Smooth muscle cell (in vitro differentiated cells): ENCODE results near the gene JUN. TPM values are rescaled to one million over a fixed set of nuclear protein-coding genes. Genes with fewer than 3 reads are reported as not detected.

Experiments used
- DNase-seq: peaks from one replicate; lab custom pipeline; 2025; ENCODE audit not compliant: unreplicated experiment; lab: John Stamatoyannopoulos, UW
- H2AFZ ChIP-seq: fragments of 200-600 bp; sonication (generic); 2 replicates; pipeline ENCODE4 v1.6.0; 2016; ENCODE audit warnings: antibody characterized with exemption, low read depth, mild to moderate bottlenecking
- H3F3A ChIP-seq: fragments of 200-600 bp; sonication (generic); 2 replicates; pipeline ENCODE4 v1.6.0; 2017; ENCODE audit warnings: antibody characterized with exemption, low read depth
- H3K27ac ChIP-seq: fragments of 200-600 bp; sonication (generic); 2 replicates; pipeline ENCODE4 v1.5.1; 2016; ENCODE audit warnings: low read depth, mild to moderate bottlenecking
- H3K27me3 ChIP-seq: fragments of 200-600 bp; sonication (generic); 2 replicates; pipeline ENCODE4 v1.6.1; 2016; ENCODE audit warnings: low read depth, mild to moderate bottlenecking
- H3K36me3 ChIP-seq: fragments of 200-600 bp; sonication (generic); 2 replicates; pipeline ENCODE4 v1.5.1; 2016; ENCODE audit warnings: low read depth
- H3K4me1 ChIP-seq: fragments of 200-600 bp; sonication (generic); 2 replicates; pipeline ENCODE4 v1.5.1; 2016; ENCODE audit warnings: low read depth
- H3K4me2 ChIP-seq: fragments of 200-600 bp; sonication (generic); 2 replicates; pipeline ENCODE4 v1.6.0; 2016; ENCODE audit warnings: mild to moderate bottlenecking
- H3K4me3 ChIP-seq: fragments of 200-600 bp; sonication (generic); 2 replicates; pipeline ENCODE4 v1.5.1; 2016; ENCODE audit warnings: mild to moderate bottlenecking
- H3K79me2 ChIP-seq: fragments of 200-600 bp; sonication (generic); 2 replicates; pipeline ENCODE4 v1.6.0; 2016; ENCODE audit warnings: low read depth, mild to moderate bottlenecking
- H3K9ac ChIP-seq: fragments of 200-600 bp; sonication (generic); 2 replicates; pipeline ENCODE4 v1.6.0; 2016; ENCODE audit warnings: low read depth
- H3K9me3 ChIP-seq: fragments of 200-600 bp; sonication (generic); replicated peaks from 2 replicates; pipeline ENCODE4 v1.5.1; 2016; ENCODE audit warnings: low read depth
- H4K20me1 ChIP-seq: fragments of 200-600 bp; sonication (generic); 2 replicates; pipeline ENCODE4 v1.6.0; 2016; ENCODE audit warnings: low read depth
- WGBS: methylation state at CpG from one replicate; pipeline ENCODE4 v1.1.7; 2016; ENCODE audit warnings: low lambda C conversion rate; 5-methylcytosine and 5-hydroxymethylcytosine counted together
- polyA plus RNA-seq: library from polyadenylated mRNA; unstranded; fragments of >200 nt; fragmentation: Nextera tagmentation; extraction: Ambion mirVana; gene quantifications from 2 replicates; pipeline ENCODE4 v1.2.1, GENCODE V29; 2016
- total RNA-seq: library from RNA; depleted of rRNA; stranded (reverse); fragments of >200 nt; gene quantifications from 2 replicates; pipeline ENCODE4 v1.2.3, GENCODE V29; 2014
- TF ChIP-seq, protein P1 (sequence below): fragments of 200-600 bp; sonication (generic); IDR thresholded peaks from 2 replicates; pipeline ENCODE4 v1.5.1; 2017; ENCODE audit warnings: borderline replicate concordance, mild to moderate bottlenecking, antibody characterized with exemption; ENCODE audit not compliant: insufficient read depth, poor library complexity, severe bottlenecking

JUN gene
- total and polyA plus RNA-seq, 2 experiments from 2014 or later: 200 to 286 TPM

DNA sequence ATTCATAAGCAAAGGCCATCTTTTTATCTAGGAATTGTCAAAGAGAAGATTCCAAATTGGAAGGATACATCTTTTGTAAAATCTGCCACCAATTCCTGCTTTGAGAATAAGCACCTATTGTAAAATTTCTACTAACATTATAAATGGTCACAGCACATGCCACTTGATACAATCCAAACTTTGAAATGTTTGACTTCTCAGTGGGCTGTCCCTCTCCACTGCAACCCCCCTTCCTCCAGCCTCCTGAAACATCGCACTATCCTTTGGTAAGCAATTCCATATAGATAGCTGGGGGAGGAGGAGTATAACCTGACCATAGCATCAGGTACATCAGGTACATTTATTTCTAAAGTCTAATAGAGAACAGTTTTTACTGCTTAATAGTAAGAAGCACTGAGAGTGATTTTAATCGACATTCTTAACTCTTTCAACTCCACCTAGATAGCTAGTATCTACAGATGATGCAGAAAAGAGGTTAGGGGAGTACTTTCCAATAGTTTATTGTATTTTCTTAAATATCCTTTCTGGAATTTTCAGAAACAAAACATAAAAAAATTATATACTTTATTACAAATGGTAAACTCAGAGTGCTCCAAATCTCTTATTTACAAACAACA, 2.9 kb downstream of the JUN start:
- H3K4me3 ChIP-seq: peak overlapping the region; percentile 91
- TF ChIP-seq, protein P1, sequence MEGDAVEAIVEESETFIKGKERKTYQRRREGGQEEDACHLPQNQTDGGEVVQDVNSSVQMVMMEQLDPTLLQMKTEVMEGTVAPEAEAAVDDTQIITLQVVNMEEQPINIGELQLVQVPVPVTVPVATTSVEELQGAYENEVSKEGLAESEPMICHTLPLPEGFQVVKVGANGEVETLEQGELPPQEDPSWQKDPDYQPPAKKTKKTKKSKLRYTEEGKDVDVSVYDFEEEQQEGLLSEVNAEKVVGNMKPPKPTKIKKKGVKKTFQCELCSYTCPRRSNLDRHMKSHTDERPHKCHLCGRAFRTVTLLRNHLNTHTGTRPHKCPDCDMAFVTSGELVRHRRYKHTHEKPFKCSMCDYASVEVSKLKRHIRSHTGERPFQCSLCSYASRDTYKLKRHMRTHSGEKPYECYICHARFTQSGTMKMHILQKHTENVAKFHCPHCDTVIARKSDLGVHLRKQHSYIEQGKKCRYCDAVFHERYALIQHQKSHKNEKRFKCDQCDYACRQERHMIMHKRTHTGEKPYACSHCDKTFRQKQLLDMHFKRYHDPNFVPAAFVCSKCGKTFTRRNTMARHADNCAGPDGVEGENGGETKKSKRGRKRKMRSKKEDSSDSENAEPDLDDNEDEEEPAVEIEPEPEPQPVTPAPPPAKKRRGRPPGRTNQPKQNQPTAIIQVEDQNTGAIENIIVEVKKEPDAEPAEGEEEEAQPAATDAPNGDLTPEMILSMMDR: no peak
- peak overlapping the region; percentile 87 for H3K4me2 ChIP-seq
- peaks cover 19% of the 10 kb centered on the region for H3F3A ChIP-seq
- DNase-seq: no peak
- peaks cover 38% of the 10 kb centered on the region for H4K20me1 ChIP-seq
- peaks cover 6% of the 10 kb centered on the region for H3K4me1 ChIP-seq
- no peak overlapping the region for H2AFZ ChIP-seq
- peaks cover 29% of the 10 kb centered on the region for H3K79me2 ChIP-seq
- peak overlapping the region; percentile 100 for H3K27ac ChIP-seq
- no peaks in the 10 kb centered on the region for H3K27me3 ChIP-seq
- peak overlapping the region; percentile 99 for H3K9ac ChIP-seq
- WGBS: 51% methylated on average over 2 of the region's 2 CpGs
- H3K36me3 ChIP-seq: no peaks in the 10 kb centered on the region
- H3K9me3 ChIP-seq: no peaks in the 10 kb centered on the region

DNA sequence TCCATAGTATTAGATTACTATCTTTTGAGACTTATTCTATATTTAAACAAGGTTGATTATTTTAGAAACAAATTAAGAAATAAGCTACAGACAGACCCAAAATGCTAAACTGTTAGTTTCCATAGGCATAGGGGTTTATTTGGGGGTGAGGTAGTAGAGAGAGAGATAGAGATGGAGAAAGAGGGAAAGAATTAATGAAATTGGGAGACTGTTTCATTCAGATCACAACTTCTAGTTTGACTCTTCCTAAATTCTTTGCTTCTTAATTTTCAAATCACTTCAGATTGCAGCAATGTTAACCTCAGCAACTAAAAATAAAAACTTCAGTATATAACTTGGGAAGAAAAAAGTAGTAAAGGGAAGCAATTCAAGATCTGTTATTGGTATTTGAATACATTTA, 3.4 kb downstream of the JUN start:
- peaks cover 29% of the 10 kb centered on the region for H3K79me2 ChIP-seq
- peak overlapping the region; percentile 100 for H3K27ac ChIP-seq
- H3K9me3 ChIP-seq: no peaks in the 10 kb centered on the region
- peak overlapping the region; percentile 99 for H3K9ac ChIP-seq
- H3F3A ChIP-seq: peaks cover 13% of the 10 kb centered on the region
- peaks cover 38% of the 10 kb centered on the region for H4K20me1 ChIP-seq
- DNase-seq: no peak
- no peak overlapping the region for H2AFZ ChIP-seq
- H3K4me2 ChIP-seq: peak overlapping the region; percentile 87
- peaks cover 6% of the 10 kb centered on the region for H3K4me1 ChIP-seq
- peak overlapping the region; percentile 91 for H3K4me3 ChIP-seq
- TF ChIP-seq, protein P1: no peak
- H3K27me3 ChIP-seq: no peaks in the 10 kb centered on the region
- no peaks in the 10 kb centered on the region for H3K36me3 ChIP-seq

GRCh38 chr1:58779801-58780382, 4.0 kb downstream of the JUN start:
- no peak for DNase-seq
- H3K4me1 ChIP-seq: peaks cover 6% of the 10 kb centered on the region
- H2AFZ ChIP-seq: no peak overlapping the region
- WGBS: 72% methylated on average over 4 of the region's 4 CpGs
- H4K20me1 ChIP-seq: peaks cover 38% of the 10 kb centered on the region
- H3K4me2 ChIP-seq: peak overlapping the region; percentile 87
- peak overlapping the region; percentile 99 for H3K9ac ChIP-seq
- H3K27ac ChIP-seq: peak overlapping the region; percentile 100
- no peaks in the 10 kb centered on the region for H3K9me3 ChIP-seq
- peaks cover 13% of the 10 kb centered on the region for H3F3A ChIP-seq
- no peaks in the 10 kb centered on the region for H3K36me3 ChIP-seq
- no peaks in the 10 kb centered on the region for H3K27me3 ChIP-seq
- peaks cover 29% of the 10 kb centered on the region for H3K79me2 ChIP-seq
- TF ChIP-seq, protein P1: no peak
- peak overlapping the region; percentile 91 for H3K4me3 ChIP-seq
